ENCODE data around the gene MORN2. TPM values are rescaled to one million over a fixed set of nuclear protein-coding genes. Genes with fewer than 3 reads are reported as not detected.
A peak's percentile ranks its signal among the peaks of the same experiment; 100 is the strongest.

The MORN2 gene
- total and polyA plus RNA-seq, 2 of the 13 experiments (the other 11 are each of a cell fraction or from before 2014, with no cell fraction given): 7.0 to 28.0 TPM

- TF ChIP-seq, protein P1, sequence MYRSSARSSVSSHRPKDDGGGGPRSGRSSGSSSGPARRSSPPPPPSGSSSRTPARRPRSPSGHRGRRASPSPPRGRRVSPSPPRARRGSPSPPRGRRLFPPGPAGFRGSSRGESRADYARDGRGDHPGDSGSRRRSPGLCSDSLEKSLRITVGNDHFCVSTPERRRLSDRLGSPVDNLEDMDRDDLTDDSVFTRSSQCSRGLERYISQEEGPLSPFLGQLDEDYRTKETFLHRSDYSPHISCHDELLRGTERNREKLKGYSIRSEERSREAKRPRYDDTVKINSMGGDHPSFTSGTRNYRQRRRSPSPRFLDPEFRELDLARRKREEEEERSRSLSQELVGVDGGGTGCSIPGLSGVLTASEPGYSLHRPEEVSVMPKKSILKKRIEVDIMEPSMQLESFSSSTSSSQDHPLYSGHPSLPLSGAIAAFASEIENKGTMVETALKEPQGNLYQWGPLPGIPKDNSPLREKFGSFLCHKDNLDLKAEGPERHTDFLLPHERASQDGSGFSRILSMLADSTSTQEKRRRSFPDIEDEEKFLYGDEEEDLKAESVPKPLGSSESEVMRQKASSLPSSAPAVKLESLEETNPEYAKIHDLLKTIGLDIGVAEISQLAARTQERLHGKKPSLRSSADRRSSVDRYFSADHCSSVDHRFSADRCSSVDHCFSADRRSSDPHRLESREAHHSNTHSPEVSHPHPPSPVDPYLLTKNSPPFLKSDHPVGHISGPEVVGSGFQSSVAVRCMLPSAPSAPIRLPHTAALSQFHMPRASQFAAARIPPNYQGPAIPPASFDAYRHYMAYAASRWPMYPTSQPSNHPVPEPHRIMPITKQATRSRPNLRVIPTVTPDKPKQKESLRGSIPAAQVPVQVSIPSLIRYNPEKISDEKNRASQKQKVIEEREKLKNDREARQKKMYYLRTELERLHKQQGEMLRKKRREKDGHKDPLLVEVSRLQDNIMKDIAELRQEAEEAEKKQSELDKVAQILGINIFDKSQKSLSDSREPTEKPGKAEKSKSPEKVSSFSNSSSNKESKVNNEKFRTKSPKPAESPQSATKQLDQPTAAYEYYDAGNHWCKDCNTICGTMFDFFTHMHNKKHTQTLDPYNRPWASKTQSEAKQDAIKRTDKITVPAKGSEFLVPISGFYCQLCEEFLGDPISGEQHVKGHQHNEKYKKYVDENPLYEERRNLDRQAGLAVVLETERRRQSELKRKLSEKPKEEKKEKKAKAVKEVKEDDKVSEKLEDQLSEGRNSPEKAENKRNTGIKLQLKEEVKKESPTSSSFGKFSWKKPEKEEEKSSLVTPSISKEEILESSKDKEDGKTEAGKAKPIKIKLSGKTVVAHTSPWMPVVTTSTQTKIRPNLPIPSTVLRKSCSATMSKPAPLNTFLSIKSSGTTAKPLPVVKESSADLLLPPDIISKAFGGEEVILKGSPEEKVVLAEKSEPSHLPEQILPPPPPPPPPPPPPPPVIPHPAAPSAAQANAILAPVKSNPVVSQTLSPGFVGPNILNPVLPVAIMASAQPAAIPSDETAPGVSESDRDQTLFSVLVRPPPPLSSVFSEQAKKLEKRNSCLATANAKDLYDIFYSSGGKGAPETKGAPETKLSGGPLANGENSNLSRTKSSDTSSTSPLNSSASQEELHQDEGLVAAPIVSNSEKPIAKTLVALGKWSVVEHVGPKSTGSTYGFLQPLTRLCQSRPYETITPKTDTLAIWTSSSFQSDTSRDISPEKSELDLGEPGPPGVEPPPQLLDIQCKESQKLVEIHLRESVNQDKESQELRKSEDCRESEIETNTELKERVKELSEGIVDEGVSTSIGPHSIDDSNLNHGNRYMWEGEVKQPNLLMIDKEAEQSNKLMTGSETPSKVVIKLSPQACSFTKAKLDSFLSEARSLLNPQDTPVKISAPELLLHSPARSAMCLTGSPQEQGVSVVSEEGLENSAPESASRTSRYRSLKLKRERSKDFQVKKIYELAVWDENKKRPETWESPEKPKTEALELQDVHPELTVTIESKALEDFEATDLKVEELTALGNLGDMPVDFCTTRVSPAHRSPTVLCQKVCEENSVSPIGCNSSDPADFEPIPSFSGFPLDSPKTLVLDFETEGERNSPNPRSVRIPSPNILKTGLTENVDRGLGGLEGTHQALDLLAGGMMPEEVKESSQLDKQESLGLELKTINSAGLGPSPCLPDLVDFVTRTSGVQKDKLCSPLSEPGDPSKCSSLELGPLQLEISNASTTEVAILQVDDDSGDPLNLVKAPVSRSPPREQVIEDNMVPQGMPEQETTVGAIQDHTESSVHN (CRISPR knock-in tag; IDR thresholded peaks at IDR 0.05): 0 out of 2 replicates have a peak, but pooled peaks have one; percentile 11
- TF ChIP-seq ZNF251 (CRISPR knock-in tag; IDR thresholded peaks at IDR 0.05) (0 out of 2 replicates have a peak, but pooled peaks have one; percentile 27), FOXO4 (CRISPR knock-in tag; conservative IDR thresholded peaks at IDR 0.05) (0 out of 2 replicates have a peak, but pooled peaks have one; percentile 84), ZNF816 (CRISPR knock-in tag; IDR thresholded peaks at IDR 0.05; ENCODE audit: borderline replicate concordance) (no peak), ZSCAN31 (CRISPR knock-in tag; IDR thresholded peaks at IDR 0.05; ENCODE audit: low read depth) (no peak), ZNF550 (CRISPR knock-in tag; IDR thresholded peaks at IDR 0.05; ENCODE audit: borderline replicate concordance) (no peak), ZNF557 (CRISPR knock-in tag; IDR thresholded peaks at IDR 0.05) (0 out of 2 replicates have a peak, but pooled peaks have one; percentile 24), DPF2 (CRISPR knock-in tag; IDR thresholded peaks at IDR 0.05; ENCODE audit: borderline replicate concordance, low read depth) (0 out of 2 replicates have a peak, but pooled peaks have one; percentile 12), THAP9 (CRISPR knock-in tag; IDR thresholded peaks at IDR 0.05; ENCODE audit: borderline replicate concordance) (no peak), TEAD2 (CRISPR knock-in tag; IDR thresholded peaks at IDR 0.05) (no peak), DNMT1 (CRISPR knock-in tag; IDR thresholded peaks at IDR 0.05) (no peak), DDIT3 (CRISPR knock-in tag; IDR thresholded peaks at IDR 0.05) (no peak), MBNL3 (CRISPR knock-in tag; conservative IDR thresholded peaks at IDR 0.05) (no peak)
Observed at GRCh38 chr2:38875227-38875575, 575 bp upstream of the MORN2 start (continued).
